ENCODE data around the gene LMF1.

DNA sequence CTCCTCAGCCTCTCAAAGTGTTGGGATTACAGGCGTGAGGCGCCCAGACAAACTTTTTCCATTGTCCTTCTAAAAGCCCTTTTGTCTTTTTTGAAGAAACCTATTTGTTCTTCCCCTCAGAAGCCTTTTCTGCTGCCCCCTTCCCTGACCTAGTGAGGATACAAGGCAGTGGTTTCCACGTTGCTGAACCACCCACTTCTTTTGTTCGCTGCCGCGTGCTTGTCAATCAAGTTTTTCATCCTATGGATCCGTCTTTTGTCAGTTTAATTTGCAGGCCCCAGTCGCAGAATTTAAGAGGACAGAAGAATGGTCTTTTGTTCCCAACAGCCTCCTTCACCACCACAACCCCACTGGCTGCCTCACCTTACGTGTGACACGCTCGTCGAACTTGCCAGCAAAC, 150.0 kb downstream of the LMF1 start:
- TF ChIP-seq POLR2AphosphoS5 (IDR thresholded peaks at IDR 0.05) = no peak
- TF ChIP-seq, protein P1, sequence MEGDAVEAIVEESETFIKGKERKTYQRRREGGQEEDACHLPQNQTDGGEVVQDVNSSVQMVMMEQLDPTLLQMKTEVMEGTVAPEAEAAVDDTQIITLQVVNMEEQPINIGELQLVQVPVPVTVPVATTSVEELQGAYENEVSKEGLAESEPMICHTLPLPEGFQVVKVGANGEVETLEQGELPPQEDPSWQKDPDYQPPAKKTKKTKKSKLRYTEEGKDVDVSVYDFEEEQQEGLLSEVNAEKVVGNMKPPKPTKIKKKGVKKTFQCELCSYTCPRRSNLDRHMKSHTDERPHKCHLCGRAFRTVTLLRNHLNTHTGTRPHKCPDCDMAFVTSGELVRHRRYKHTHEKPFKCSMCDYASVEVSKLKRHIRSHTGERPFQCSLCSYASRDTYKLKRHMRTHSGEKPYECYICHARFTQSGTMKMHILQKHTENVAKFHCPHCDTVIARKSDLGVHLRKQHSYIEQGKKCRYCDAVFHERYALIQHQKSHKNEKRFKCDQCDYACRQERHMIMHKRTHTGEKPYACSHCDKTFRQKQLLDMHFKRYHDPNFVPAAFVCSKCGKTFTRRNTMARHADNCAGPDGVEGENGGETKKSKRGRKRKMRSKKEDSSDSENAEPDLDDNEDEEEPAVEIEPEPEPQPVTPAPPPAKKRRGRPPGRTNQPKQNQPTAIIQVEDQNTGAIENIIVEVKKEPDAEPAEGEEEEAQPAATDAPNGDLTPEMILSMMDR (IDR thresholded peaks at IDR 0.05) = no peak
- TF ChIP-seq POLR2A (IDR thresholded peaks at IDR 0.05) = no peak

Data from prostate gland (tissue), 2 donors.